ENCODE results near the gene THAP4.
"Not testable (repeated sequence)": the region's sequence is repeated elsewhere in the genome, so short reads cannot be mapped to it uniquely, and the experiment has no call there.

The THAP4 gene

DNA sequence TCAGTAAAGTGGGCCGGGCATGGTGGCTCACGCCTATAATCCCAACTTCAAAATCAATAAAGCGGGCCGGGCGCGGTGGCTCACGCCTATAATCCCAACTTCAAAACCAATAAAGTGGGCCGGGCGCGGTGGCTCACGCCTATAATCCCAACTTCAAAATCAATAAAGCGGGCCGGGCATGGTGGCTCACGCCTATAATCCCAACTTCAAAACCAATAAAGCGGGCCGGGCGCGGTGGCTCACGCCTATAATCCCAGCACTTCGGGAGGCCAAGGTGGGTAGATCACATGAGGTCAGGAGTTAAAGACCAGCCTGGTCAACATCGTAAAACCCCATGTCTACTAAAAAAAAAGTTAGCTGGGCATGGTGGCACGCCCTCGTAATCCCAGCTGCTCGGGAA lies 25.8 kb upstream of the THAP4 start:
- not testable (repeated sequence) for DNase-seq

DNA sequence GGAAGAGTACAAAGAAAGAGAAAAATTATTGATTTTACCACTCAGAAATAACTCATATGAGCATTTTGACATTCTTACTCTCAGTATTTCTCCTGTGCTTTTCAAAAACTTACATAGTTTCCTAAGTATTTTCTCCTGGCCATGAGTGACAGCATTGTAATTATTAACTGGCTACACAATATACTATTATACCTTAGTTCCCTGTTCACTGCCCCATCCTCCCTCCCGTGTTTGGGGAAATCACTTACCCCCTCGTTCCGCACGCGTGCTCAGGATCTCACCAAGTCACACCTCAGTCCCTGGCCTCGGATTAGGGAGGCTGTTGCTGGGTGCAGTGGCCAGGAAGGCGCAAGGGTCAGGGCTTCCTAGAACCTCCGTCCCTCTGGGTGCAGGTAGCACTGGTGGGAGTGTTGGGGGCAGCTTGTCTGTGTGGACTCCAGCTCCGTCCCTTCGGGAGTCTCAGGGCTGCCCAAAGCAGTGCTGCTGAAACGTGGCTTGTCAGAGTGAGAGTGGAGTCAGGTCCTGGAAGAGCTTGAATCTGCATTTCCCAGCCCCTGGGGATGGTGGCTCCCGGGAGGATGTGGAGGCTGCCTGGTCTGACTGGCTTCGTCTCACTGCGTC lies 23.7 kb upstream of the THAP4 start:
- no peak for DNase-seq

DNA sequence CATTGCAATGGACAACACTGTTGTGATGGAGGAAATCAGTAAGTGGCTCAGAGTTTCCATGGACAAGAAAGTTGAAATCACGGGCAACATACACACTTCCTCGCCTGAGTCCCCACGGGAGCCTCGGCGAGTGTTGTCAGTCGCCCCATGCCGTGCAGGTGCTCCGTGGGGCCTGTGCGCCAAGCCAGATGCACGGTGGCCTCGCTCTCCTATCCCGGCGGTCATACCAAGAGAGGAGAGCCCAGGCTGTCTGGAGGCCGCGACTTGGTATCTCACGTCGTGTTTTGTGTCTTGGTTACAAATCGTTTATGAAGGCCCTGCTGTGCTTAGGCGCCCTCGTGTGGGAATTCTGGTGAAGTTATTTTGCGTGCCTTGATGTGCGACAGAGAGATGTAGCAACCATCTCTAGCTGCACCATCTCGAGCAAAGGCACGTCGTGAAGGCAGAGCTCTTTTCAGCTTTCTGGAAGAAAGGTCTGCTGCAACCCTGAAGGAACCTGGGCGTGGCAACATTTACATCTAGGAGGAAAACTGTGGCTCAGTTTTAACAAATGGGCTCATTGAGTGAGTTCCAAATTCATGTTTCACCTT lies 22.3 kb upstream of the THAP4 start:
- peak; percentile 22 to 43 for DNase-seq

DNA sequence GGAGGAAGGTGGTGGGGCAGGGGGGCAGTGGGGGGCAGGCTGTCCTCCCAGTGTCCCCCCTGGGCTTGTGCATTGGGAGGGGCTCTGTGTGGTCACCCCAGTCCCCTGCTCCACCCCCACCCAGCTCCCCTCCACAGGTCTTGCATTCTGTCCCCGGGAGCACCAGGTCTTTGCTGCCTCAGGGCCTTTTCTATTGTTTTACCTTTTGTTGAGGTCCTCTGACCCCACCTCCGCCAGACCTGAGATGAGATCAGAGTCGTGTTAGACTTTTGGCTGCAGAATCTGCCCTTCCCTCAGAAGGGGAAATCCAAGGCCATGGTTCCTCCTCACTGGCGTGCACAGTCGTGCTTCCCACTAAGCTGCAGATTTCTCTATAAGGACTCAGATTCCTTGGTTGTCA lies 21.3 kb upstream of the THAP4 start:
- DNase-seq: no peak

DNA sequence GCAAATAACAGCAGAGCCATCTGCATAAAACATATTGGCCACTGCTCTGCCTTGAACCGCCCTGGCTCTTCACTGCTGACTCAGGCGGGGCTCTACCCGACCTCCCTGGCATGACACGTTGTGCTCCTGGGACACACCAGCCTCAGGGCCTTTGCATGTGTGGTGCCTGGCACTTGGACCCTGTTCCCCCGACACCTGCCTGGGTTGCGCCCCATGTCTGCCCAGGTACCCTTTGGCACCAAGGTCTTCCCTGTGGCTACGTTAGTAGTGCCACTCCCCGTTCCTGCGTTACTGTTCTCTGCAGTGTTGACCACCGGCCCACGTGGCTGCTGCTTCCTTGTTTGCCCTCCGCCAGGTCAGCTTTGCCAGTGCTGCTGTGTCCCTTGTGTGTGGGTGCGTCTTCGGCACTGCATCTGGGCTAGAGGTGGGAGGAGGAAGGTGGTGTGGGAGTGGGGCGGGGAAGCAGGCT lies 20.9 kb upstream of the THAP4 start:
- DNase-seq: no peak

DNA sequence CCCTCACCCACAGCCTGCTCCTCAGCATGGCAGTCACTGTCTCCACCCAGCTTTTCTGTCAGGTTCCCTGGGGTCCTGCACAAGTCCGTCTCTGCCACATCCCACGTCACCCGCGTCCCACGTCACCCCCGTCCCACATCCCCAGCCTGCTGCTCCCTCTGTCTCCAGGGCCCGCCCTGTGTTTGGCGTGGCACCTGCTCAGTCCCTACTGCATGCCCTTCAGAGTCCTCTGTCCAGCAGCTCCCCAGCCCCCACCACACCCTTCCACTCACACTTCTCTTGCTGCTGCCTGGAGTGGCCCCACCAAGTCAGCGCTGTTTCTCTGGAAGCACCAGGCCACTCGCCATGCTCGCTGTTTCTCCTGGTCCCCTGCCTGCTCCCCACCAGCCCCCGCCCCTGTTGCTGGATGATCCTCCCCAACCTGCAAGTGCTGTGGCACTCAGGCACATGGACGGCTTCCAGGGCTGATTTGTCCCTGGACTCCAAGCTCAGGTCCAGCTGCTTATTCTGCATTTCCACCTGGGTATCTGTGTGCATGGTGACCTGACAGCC lies 19.3 kb upstream of the THAP4 start:
- DNase-seq: no peak

DNA sequence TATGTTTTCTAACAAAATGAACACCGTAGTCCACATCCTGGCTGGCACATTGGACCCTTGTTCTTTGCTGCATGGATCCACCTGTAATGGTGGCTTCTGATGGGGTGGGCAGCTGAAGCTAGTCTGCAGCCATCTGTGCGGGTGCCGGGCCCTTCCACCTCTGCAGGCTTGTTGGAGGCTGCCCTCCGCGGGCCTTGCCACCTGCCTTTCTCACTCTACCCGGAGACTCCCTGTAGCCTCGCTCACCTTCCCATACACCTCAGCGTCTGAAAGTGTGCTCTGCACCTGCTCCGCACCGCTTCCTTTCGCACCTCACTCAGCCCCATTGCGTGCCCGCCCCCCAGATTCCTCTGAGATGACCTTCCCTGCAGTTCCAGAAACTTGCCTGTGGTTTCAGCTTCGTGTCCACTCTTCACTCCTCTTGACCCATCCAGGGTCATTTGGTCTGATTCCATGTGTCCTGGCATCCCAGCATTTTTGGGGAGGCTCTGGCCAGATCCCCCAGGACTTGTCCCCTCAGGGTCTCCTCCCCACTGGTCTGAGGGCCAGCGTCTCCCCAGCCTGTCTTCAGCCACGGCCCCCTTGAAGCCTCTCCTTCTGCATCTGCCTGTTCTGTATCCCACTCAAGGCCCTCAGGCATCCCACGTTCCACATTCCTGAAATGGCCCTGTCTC lies 18.7 kb upstream of the THAP4 start:
- DNase-seq: no peak

DNA sequence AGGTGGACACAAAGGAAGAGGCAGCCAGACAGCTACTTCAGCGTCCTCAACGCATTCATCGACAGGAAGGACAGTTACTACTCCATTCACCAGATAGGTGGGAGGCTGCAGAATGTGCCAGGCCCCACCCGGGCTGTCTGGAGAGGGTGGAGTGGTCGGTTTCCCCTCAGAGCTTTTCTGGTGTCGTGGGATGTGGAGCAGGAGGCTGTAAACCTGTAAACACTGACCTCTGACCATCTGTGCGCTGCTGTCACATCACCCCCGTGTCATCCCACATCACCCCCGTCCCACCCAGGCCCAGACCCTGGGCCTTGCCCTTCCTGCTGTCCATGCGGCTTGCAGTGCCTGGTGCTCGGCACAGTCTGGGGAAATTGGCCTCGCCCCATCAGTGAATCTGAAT lies 17.6 kb upstream of the THAP4 start:
- DNase-seq: no peak

DNA sequence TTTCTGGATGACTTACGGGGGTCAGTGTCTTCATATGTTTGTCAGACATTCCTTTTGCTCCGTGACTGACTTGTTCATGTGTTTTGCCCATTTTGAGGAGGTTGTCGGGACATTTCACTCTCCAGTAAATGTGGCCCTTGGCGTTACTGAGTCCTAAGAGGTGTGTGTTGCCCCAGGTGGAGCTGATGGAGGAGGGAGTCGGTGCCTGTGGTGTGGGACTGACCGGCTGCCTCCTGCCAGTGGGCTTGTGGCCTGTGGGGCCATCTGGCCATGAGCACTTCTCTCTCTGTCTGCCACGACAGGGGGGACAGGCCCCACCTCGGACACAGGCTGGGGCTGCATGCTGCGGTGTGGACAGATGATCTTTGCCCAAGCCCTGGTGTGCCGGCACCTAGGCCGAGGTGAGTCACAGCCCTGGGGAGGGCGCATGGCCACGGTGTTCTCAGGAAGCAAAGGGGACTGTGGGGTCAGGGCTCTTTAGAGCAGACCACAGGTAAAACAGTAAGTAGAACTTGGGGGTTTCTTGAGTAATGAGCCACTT lies 16.3 kb upstream of the THAP4 start:
- DNase-seq: no peak

DNA sequence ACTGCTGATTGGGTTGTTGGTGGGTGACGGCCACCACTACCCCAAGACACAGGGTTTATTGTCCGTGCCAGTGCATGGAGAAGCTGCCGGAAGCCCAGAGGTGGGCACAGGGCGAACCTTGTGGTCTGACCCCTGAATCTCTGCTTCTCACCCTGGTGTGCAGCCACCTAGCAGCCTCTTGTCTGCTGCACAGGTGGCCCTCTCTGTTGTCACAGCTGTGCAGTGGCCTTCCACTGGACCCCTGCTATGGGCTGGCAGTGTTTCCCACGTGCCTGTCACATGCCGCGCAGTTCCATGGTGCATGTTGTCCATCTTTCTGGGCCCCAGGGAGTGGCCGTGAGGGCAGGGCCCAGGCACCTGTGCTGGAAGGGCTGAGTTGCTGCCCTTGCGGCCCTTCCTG lies 15.8 kb upstream of the THAP4 start:
- no peak for DNase-seq

DNA sequence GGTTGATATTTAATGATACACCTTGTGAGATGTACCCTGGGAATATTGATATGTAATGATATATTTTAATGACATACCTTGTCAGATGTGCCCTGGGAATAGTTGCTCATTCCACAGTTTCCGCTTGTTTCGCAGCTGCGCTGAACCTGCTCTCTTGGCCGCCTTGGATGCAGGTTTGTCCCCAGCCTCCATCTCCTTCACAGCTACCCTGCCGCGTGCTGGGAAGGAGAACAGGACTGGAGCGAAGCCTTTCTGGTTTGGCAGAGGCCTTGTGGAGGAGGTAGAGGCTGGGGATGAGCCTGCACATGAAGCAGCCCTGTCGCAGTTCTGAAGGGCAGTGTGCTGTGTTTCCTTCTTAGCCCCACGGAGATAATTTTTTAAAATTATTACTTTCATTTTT lies 15.2 kb upstream of the THAP4 start:
- no peak for DNase-seq

DNA sequence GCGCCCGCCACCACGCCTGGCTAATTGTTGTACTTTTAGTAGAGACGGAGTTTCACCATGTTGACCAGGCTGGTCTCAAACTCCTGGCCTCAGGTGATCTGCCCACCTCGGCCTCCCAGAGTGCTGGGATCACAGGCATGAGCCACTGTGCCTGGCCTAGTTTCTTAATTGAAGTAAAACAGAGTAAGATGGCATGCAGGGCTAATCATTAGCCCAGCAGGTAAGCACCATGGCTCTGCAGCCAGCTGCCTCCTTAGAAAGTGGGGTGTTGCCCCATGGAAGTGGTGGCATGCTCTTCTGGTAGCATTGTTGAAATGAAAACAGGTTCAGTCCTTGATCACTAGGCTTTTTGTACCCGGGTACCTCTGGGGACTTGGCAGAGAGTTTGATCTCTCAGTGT lies 13.0 kb upstream of the THAP4 start:
- no peak for DNase-seq

DNA sequence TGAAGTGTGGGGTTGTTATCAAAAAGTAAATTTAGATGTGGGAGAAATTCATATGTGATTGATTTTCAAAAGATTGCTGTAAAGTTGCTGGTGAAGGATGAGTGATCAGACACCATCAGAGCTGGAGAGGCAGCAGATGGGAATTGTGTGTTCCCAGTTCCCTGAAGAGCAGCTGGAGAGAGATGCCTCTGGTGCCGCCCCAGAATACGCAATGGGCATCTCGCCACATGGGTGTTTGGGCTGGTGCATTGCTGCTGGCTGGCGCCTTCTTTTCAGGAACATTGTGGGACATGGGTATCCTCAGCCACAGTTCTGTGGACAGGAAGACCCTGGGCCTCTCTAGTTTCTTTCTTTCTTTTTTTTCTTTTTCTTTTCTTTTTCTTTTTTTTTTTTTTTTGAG lies 12.4 kb upstream of the THAP4 start:
- peak; percentile 23 to 77 for DNase-seq

DNA sequence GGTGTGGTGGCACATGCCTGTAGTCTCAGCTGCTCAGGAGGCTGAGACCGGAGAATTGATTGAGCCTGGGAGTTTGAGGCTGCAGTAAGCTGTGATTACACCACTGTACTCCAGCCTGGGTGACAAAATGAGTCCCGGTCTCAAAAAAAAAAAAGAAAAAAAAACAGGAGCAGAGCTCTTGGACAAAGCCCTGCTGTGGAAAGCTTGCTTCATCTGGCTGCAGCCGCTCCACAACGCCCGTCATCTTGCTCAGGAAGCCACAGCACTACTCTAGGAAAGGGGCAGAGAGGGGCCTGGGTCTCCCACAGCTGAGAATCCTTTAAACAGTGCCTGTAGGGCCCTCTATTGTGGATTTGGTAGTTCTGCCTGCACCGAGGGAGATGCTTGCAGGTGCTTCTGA lies 11.5 kb upstream of the THAP4 start:
- no peak for DNase-seq

DNA sequence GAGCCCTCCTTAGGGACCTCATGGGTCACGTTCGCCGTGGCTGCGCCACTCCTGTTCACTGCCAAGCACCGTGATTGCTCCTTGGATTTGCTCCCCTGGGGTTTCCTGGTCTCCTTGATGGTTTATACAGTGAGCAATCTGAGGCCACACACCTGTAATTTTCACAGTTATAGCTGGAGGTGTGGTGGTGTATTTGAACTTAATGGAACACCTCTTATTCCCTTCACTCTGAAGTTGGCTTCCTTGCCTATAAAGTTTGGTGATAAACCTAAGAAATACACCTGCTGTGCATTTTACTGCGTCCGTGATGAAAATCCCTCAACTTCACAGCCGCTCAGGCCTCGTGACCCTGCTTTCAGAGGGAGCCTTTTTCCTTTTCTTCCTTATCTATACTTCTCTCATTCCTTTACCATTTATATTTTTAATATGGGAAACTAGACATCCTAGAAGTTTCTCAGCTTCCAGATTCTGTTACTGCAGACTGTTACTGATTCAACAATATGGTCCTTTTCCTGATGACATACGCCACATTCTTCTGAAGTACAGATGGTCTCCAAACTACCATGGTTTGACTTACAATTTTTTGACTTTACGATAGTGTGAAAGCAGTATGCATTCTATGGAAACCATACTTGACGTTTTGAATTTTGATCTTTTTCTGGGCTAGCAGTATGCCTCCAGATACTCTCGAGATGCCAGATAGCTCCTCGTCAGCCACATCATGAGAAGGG lies 9.1 kb upstream of the THAP4 start:
- DNase-seq: no peak

DNA sequence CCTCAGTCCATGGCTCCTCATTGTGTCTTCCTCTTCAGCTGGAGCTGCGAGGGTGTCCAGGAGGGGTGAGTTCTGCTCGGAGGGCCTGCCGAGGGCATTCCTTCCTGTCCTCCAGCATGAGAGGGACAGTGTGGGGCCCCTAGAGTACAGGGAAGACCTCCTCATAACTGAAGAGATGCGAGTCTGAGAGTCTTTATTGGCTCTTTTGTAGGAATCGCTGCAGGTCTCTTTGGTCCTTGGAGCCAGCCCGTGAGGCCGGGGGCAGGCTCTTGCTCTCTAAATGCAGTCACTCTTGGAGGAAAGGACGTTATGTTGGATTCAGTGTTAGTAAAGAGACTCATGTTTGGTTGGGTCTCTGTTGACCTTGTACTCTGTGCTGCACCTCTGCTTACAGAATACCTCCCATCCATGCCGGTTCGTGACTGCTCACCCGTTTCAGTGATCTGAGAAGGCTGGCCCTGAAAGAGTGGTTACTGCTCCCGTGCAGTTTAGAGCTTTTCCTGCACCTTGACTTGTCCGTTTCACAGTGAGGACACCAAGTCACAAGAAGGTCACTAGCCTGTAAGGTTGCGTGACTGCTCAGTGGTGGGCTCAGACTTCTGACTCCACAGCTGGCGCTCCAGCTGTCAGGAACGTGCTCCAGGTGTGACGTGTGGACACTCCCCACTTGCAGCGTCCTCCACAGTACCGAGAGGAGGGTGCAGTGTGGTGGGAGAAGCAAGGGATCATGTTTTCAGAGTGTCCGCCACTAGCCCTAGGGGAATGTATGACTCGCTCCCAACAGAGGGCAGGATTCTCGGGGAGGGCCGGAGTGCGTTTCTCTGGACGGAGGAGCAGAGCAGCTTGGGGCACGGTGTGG lies 8.3 kb upstream of the THAP4 start:
- DNase-seq: no peak

DNA sequence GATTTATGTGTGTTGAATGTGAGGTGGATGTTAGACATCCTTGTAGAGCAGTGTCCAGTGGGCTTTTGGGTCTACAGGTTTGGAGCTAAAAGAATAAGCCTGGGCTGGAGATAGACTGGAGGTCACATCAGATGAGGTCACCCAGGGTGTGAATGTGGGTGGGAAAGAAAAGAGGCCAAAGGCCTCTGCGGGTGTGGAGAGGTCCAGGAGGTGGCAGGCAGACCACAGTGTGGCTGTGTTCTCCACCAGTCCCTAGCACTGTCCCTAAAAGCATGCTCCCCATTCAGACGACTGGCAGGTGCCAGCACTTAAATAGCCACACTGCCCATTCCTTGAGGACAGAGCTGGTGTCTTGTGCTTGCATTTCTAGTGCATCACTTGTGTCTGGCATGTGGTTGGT lies 4.7 kb upstream of the THAP4 start:
- DNase-seq: no peak

DNA sequence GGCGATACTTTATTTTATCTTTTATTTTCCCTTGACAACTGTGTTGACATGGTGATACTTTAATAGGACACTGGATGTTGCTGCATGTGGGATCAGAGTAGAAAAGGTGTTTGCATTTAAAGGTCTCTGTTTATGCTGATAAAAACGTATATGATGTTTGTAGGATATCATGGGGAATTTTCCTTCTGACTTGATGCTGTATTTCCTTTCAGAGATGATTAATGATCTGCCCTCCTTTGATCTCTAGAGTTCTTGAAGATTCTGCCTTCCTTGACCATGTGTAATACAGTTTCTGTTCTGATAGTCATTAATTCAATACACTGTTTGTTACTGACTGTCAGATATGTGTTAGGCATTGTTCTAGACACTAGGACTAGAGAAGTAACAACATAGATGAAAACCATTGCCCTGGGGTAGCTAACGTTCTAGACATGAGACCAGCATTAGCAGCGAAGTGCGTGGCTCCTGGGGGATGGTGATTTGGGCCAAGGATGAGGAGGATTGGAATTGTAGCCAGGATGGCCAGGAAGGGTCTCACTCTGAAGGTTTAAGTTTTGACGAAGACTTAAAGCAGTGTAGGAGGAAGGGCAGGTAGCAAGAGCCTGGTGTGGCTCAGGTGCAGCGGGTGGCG lies 3.3 kb upstream of the THAP4 start:
- no peak for DNase-seq

DNA sequence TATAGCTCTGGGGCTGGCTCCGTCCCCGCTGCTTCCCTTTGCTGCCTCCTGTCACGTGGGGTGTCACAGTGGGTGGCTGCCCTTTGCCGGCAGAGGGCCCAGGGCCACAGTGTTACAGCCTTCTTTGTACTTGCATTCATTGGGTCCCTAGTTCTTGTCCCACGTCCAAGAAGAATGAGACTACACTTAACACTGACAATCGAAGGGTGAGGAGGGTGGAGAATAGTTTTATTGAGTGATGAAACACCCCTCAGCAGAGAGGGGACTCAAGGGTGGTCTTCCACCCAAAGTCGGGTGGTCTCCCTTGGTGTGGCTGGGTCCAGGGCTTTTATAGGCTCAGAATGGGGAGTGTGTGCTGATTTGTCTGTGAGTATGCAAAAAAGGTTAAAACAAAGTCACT lies 2.4 kb upstream of the THAP4 start:
- no peak for DNase-seq

DNA sequence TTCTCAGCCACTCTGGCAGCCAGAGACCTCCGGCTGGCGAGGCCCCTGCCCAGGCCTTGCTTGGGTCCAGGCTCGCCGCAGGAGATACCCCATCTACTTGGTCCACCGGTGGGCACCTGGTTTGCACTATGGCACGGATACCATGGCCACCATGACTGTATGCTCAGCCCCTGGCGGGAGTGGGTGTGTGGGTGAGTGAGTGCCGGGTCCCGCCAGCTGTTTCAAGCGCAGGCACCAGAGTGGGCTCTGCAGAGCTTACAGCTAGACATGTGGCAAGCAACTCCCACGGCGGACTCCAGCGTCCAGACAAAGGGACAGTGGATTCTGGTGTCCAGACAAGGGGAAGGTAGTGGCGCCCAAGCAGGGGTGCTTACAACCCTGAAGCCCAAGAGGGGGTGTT lies 2.0 kb upstream of the THAP4 start:
- DNase-seq: no peak

DNA sequence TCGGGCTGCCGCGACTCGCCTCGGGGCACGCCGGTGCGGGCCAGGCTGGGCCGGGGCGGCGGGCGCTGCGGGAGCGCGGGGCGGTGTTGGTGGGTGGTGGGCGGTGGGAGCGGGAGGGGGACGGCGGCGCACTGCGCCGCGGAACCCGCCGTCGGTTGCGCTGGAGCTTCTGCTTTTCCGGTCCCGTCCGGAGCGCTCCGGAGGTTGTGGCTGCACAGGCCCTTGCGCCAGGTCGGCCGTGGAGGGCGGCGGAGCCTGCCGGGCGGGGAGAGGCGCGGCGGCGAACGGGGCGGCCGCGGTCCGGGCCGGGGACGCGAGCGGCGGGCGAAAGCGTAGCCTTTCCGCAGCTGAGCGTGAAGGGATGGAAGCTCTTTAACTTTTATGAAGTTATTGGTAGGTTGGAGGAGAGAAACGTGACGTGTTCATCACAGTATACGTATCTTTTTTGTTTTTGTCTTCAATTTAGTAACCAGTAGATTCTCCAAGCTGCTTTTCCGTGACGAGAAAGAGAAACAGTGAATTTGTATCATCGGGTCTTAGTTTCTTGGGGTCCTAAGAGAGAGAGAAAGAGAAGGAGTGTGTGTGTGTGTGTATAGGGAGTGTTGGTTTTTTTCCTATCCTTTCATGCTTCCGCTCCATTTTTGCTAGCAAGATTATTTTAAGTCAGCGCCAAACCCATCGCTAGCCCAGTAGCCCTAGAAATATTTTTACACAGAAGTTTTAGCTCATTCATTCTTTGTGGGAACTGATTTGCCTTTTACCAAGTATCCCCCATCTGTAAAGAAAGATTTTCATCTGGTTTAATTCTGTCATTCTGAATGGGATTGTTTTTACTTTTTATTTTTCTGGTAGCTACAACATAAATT lies 1.1 kb upstream of the THAP4 start:
- no peak for DNase-seq
